ENCODE measurements around the gene ISCA1.

ISCA1 gene

DNA sequence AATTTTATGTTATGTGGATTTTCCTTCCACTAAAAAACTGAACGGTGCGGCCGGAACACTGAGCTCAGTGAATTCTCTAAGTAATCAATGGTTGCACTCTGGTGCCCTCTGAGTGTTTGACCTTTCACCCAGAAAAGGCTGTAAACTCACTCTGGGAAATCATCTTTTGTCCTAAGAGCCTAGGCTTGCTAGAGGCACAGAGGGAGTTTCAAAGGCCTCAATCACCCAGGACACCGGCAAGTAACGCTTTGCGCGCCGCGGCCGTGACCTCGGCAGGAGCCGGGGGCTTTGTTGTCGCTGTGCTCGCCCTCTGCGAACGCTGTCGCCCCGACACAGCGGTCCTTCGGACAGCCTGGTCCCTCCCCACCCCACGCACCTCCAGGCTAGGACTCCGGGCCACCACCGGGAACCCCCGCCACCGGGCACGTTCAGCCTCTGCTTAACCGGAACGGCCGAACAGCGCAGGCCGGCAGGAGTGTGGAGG is 703 bp downstream of the ISCA1 start:
- TF ChIP-seq, protein P1, sequence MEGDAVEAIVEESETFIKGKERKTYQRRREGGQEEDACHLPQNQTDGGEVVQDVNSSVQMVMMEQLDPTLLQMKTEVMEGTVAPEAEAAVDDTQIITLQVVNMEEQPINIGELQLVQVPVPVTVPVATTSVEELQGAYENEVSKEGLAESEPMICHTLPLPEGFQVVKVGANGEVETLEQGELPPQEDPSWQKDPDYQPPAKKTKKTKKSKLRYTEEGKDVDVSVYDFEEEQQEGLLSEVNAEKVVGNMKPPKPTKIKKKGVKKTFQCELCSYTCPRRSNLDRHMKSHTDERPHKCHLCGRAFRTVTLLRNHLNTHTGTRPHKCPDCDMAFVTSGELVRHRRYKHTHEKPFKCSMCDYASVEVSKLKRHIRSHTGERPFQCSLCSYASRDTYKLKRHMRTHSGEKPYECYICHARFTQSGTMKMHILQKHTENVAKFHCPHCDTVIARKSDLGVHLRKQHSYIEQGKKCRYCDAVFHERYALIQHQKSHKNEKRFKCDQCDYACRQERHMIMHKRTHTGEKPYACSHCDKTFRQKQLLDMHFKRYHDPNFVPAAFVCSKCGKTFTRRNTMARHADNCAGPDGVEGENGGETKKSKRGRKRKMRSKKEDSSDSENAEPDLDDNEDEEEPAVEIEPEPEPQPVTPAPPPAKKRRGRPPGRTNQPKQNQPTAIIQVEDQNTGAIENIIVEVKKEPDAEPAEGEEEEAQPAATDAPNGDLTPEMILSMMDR (IDR thresholded peaks at IDR 0.05; ENCODE audit: low read depth, low read length, missing control alignments): no peak
- Histone ChIP-seq H3K27me3 (replicated peaks) (no peaks in the 10 kb centered on the region), H3K36me3 (replicated peaks) (no peaks in the 10 kb centered on the region), H3K4me3 (ENCODE audit: low read depth, low read length) (peak overlapping the region; percentile 96), H3K27ac (peak overlapping the region; percentile 98)
- in situ Hi-C loops (cut with HindIII; ENCODE audit: low pct_ligation_motif_present, low sequenced_read_pairs): no loop called here
- no peak for DNase-seq

DNA sequence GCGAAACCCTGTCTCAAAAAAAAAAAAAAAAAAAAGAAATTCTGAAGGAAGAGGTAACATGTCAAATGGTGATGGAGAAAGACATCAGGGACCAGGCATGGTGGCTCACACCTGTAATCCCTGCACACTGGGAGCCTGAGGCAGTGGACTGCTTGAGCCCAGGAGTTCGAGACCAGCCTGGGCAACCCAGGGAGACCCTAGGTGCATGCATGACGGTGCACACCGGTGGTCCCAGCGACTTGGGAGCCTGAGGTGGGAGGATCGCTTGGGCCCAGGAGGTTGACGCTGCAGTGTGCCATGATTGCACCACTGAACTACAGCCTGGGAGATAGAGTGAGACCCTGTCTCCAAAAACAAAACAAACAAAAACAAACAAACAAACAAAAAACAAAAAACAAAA is 1.8 kb downstream of the ISCA1 start:
- no peaks in the 10 kb centered on the region for H3K27me3 ChIP-seq (replicated peaks)
- no peak for DNase-seq
- H3K27ac ChIP-seq: no peak overlapping the region
- no peaks in the 10 kb centered on the region for H3K36me3 ChIP-seq (replicated peaks)
- H3K4me3 ChIP-seq (ENCODE audit: low read depth, low read length): no peak overlapping the region
- TF ChIP-seq, protein P1 (IDR thresholded peaks at IDR 0.05; ENCODE audit: low read depth, low read length, missing control alignments): no peak
- in situ Hi-C loops (cut with HindIII; ENCODE audit: low pct_ligation_motif_present, low sequenced_read_pairs): no loop called here

DNA sequence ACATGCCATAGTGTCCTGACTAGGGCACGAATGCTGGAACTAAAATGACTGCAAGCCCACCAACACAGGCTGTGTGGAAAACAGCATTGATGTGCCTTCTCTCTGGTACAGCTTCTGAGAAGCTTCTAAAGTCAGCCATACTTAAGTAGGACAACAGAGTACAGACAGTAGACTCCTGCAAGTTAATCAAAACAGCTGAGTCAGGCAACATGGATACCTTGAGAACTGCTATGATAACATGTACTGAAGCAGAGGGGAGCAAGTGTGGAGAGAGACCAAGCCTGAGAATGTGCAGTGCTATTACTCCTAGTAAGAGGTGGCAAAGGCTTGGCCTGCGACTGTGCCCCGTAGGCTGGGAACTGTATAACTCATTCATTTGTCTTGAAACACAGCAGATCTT is 2.5 kb downstream of the ISCA1 start:
- Histone ChIP-seq H3K27ac (no peak overlapping the region), H3K27me3 (replicated peaks) (no peaks in the 10 kb centered on the region), H3K36me3 (replicated peaks) (no peaks in the 10 kb centered on the region), H3K4me3 (ENCODE audit: low read depth, low read length) (no peak overlapping the region)
- in situ Hi-C loops (cut with HindIII; ENCODE audit: low pct_ligation_motif_present, low sequenced_read_pairs): no loop called here
- TF ChIP-seq, protein P1 (IDR thresholded peaks at IDR 0.05; ENCODE audit: low read depth, low read length, missing control alignments): no peak
- DNase-seq: peak; percentile 11

DNA sequence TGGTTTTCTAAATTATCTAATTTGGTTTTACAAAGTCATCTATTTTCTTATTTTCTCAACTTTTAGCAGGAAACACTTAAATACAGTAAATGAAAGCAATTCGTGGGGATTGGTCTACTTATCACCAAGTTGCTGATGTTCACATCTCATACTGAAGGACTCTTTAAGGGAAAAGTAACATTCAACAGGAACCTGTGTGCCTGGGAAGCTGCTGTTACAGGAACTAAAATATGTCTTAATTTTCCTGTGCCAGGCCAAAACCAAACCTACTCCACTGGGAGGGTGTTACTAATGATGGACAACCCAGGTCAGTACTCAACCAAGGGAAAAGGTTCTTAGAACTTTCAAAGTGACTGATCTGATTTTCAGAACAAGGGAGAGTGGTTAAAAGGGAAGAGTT is 5.3 kb downstream of the ISCA1 start:
- H3K36me3 ChIP-seq (replicated peaks): peaks cover 13% of the 10 kb centered on the region
- DNase-seq: no peak
- in situ Hi-C loops (cut with HindIII; ENCODE audit: low pct_ligation_motif_present, low sequenced_read_pairs): no loop called here
- TF ChIP-seq, protein P1 (IDR thresholded peaks at IDR 0.05; ENCODE audit: low read depth, low read length, missing control alignments): no peak
- H3K27me3 ChIP-seq (replicated peaks): no peaks in the 10 kb centered on the region
- H3K27ac ChIP-seq: peak overlapping the region; percentile 31
- H3K4me3 ChIP-seq (ENCODE audit: low read depth, low read length): no peak overlapping the region

DNA sequence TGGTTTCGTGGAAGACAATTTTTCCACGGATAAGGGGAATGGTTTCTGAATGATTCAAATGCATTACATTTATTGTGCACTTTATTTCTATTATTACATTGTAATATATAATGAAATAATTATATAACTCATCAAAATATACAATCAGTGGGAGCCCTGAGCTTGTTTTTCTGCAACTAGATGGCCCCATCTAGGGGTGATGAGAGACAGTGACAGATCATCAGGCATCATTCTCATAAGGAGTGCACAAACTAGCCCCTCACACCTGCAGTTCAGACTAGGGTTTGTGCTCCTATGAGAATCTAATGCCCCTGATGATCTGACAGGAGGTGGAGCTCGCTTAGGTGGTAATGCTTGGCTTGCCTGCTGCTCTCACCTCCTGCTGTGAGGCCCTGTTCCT is 6.4 kb downstream of the ISCA1 start:
- peak overlapping the region; percentile 49 for H3K27ac ChIP-seq
- no peak for DNase-seq
- in situ Hi-C loops (cut with HindIII; ENCODE audit: low pct_ligation_motif_present, low sequenced_read_pairs): no loop called here
- TF ChIP-seq, protein P1 (IDR thresholded peaks at IDR 0.05; ENCODE audit: low read depth, low read length, missing control alignments): peak; percentile 54
- no peak overlapping the region for H3K4me3 ChIP-seq (ENCODE audit: low read depth, low read length)
- H3K27me3 ChIP-seq (replicated peaks): no peaks in the 10 kb centered on the region
- H3K36me3 ChIP-seq (replicated peaks): peaks cover 21% of the 10 kb centered on the region

All from brain microvascular endothelial cell (primary cell).